HG02885 (cell line): ENCODE results near the gene RPL31.
A peak's percentile ranks its signal among the peaks of the same experiment; 100 is the strongest.

ENCODE experiments used
- ATAC-seq: cut with Tn5 transposase; IDR thresholded peaks from one replicate; pipeline ENCODE4 v1.9.1; 2021; ENCODE audit warnings: mild to moderate bottlenecking; ENCODE audit not compliant: unreplicated experiment, poor library complexity

RPL31 gene

DNA sequence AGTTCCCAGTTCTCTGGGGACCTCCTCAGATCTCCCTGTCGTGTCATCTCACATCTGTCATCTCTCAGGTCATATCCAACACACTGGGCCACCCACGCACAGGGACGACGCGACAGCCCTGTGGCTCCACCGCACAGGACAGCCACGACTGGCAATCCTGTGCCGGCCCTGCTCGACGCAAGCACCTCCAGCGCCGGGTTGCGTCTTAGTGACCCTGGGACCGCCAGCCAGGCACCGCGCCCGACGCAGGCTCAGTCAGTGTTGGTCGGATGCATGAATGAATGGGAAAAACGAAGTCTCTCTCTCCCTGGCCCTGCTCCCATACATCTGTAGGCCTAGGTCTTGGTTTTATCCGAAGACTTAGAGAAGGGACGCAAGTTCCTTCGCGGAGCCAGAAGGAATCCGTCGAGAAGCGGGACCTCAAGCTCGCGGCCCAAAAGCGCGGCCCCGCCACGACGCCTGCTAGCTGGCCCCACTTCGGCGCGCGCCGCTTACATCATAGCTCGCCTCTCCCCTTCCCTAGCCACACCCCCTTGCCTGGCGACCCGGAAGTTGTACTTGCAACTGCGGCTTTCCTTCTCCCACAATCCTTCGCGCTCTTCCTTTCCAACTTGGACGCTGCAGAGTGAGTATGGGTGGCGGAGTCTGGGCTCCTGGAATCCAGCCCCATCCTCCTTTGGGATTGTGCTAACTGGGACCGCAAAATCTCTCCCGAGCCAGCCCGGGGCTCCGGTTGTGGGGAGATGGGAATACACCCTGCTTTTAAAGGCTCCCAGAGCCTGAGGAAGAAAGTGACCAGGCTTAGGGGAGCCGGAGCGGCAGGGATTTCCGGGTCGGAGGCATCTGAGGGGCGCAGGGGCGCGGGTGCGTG lies at the start of gene RPL31:
Gene RPL31 (plus strand): TSS at position 599 of the 871 bp plus-strand sequence. CDS start 413 bp downstream, outside the sequence.
- ATAC-seq = peak; percentile 98

DNA sequence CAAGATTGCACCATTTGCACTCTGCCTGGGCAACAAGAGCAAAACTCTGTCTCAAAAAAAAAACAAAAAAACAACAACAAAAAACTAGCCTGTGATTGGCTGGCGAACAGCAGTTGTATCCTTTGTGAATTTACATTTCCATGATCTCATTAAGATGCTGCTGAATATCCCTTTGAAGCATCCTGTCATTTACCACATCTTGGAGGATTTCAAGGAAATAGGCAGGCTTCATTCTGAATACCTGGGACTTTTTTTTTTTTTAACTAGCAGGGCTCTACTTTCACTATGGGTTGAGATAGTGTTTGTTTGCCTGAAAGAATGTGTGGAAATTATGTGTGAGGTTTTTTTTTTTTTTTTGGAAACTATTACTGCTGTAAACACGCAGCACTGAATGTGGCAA lies 49.6 kb upstream of the RPL31 start:
- no peak for ATAC-seq

DNA sequence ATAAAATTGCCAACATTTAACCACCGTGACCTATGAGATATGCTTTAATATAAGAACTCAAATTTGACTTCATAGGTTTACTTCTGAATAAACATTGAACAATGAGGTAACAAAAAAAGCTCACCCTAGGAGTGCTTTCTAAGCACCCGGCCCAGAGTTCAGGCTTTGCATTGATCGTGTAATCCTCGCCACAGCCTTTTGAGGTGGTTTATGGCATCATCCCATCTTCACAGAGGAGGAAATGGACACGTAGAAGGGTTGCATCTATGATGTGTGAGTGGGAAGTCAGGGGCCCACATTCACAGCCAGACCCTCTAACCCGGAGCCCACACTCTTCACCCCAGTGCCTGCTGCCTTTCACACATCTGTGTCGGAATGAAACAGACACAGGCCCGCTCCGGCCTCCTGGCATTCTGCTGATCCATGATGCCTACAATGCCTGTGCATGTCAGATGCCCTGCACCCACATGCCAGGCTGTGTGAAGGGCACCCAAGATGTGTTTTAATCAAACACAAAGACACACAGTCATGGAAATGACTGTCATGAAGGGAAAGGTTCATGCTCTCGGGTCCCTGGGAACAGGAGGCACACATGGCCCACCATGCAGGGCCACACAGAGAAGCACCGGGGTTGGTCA lies 48.6 kb upstream of the RPL31 start:
- no peak for ATAC-seq

DNA sequence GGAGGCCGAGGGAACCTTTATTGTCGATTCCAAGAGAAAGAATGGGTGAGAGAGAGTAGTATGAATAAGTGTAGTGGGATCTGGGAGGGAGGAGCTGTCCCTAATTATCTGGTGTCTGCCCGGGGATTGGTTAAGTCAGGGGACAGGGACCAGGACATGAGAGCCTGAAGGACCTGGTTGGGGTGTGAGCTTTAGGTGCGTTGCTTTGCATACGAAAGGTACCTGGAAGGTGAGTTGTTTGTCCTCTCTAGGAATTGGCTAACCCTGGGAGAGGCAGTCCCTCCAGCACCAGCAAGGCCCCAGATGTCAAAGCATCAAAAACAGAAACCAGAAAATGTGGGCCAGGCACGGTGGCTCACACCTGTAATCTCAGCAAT lies 48.1 kb upstream of the RPL31 start:
- ATAC-seq = no peak

DNA sequence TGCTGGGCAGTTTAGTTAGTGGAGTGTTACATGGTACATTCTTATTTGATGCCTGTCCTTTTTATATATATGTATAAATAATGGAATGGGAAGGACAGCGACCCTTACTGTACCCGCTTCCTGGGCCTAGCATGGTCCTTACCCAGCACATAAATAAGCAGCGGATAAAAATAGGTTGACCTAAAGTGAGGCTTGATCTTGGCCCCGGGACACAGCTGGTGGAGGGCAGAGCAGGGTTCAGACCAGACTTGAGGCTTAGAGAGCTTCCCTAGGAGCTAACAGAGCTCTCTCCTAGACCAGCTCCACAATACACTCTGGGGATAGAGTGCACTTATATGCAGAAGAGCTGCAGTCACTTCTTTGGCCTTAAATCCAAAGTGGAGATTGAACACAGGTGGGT lies 46.9 kb upstream of the RPL31 start:
- no peak for ATAC-seq

DNA sequence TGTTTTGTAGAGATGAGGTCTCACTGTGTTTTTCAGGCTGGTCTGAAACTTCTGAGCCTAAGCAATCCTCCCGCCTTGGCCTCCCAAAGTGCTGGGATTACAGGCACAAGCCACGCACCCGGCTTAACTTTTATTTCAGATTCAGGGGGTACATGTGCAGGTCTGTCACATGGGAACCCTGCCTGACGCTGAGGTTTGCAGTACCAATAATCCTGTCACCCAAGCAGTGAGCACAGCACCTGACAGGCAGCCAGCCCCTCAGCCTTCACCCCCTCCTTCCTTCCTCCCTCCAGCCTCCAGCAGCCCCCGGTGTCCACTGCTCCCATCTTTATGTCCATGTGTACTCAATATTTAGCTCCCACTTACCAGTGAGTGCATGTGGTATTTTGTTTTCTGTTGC lies 46.0 kb upstream of the RPL31 start:
- ATAC-seq = no peak

DNA sequence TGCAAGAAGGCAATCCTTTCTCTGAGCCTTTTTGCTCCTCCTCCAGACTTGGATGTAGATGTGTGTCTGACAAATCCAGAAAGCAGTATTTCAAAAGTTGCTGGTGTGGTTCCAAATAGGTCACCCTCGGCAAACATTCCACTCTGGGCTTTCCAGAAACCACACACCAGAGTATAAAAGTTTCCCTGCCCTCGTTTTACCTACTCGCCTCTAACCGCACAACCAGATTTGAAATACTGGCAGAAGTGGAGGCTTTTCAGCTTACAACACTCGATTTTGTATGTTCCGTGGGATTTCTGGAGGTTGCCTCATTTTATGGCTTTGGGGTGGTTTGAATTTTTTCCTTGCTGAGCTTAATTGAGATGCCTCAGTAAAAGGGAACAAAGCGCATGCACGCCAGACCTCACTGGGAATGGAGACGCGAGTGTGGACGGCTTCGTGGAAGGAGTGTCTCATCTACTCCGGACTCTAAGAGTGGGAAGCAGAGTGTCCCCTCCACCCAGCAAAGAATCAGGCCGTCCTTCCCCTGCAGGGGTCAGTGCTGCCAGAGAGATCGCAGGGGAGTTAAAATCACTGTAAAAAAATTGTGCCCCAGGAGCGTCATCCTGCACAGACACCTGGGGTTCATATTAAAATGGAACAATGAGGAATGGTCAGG lies 44.0 kb upstream of the RPL31 start:
- ATAC-seq = no peak

DNA sequence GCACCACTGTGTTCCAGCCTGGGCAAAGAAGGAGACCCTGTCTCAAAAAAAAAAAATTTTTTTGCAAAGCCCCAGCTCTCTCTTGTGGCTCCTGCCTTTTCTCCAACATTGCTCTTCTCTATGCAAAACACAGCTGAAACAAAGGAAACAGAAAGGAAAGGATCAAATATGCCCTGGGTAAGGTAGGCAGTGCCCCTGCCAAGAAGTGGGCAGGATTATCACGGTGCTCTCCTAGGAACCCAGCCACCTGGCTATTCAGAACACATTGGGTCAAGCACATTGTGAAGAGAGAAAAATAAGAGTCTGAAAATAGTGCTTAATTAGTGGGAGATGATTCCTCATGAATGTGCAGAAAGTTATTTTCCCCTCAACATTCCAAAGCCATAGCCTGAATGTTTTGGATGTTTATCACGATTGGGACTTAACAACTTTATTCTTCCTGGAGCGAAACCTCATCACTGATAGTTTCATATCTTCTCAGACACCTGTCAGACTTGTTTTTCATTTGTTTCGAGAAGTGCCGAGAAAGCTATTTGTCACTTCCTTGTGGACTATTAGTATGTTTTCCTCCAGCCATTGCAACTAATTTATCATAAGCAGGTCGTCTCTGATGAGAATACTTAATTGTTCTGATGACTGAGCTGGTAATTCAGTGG lies 42.7 kb upstream of the RPL31 start:
- ATAC-seq = no peak

DNA sequence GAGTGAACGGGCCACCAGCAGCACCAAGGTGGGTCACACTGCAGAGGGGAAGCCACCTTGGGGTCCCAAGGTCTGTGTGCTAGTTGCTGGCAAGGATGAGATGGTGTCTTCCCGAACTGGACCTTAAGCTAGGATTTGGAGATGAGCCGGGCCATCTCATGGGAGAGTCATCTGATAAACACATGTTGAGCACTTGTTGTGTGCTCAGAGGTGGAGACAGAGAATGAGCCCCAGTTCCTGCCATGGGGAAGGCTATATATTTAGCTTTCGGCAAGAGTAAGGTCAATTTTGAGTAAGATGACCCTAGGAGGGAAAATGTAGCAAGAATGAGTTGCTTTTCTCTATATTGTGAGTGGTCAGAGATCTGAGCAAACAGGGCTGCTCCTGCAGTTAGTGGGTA lies 41.4 kb upstream of the RPL31 start:
- no peak for ATAC-seq

DNA sequence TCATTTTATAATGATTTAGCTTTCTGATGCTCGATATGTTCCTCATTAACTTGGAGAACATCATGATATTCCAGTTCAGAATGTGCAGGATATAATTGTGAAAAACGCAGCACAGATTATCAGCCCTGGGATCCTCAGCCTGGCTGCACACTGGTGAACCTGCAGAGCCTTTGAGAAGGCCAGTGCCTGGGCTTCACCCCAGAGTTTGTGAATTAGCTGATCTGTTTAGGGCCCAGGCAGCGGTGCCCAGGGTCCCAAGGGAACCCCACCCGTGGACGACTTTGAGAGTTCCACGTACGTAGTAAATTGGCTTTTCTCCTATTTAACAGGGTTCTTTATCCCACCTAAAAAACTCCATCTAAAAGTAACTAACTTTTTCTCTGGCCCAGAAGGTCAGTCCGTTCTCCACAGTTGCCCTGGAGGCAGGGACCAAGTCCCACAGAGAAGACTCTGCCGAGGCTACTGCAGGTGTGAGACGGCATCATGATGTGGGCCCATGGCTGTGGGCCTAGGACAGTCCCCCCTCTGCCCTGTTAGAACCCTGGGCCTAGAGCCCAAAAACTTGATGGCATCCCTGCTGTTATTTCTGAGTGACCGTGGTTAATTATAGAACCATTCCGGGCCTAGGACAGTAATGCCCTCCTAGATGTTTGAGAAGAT lies 39.6 kb upstream of the RPL31 start:
- no peak for ATAC-seq

DNA sequence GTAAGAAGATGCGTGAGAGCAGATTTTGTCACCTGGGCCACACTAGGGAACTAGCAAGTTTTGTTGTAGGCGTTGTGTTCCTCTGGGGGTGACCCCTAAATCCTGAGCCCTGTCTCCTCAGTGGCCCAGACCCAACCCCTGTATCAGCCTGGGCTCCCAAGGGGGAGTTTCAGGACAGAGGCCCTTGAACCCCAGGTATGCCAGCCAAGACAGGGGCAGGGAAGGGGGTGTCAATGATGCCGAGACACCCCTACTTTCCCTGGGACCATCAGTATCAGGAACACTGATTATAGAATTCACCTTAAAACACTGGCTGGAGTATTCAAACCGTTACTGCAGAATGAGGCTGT lies 39.1 kb upstream of the RPL31 start:
- ATAC-seq = no peak

DNA sequence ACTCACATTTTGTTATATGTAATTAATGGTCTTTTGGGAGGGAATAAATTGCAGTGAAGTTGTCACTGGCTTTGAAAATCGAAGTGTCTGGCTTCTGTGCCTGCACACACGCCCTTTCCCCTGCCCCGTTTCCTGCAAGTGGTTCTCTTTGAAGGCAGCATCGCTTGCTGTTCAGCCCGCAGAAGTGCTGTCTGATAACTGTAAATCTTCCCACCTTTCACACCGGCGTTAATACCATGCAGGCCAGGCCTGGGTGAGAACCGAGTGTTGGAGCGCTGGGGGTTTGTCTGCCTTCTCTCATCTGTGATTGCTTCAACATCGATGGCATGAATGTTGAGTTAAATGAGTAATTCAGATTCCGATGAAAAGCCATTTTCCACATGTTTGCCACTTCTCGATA lies 37.9 kb upstream of the RPL31 start:
- ATAC-seq = no peak

DNA sequence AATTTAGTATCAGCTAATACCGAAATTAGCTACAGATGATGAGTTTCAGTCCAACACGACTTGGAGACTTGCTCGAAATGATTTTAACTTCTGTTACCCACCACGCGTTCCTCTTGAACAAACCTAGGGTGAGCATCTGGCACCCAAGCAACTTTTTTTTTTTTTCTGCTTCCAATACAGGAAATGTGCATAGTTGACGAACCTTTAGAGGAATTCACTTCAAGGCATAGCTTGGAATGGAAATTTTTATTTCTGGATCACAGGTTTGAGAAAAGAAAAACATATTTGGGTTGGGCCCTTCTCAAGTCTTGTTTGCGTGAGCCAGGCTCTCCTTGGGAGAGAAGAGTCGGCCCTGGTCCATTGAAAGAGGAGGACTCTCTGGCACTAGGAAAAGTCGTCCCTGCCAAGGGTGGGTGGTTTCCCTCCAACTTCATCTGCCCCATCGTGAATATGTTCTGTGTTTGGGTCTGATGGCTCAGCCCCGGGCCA lies 37.4 kb upstream of the RPL31 start:
- no peak for ATAC-seq

DNA sequence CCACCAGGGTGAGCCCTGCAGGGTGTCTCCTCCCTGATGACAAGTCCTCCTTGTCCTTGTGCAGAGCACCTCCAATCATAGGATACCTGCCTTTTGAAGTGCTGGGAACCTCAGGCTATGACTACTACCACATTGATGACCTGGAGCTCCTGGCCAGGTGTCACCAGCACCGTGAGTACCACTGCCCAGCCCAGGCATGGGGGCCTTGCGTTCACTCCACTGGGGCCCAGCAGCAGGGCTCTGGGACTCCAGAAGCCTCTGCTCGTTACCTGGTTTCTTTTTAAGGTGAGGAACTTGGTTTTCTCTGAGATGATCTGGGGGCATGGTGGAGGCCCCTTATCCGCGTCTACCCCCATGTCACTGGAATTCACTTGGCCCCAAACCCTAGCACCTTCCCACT lies 36.5 kb upstream of the RPL31 start:
- no peak for ATAC-seq

DNA sequence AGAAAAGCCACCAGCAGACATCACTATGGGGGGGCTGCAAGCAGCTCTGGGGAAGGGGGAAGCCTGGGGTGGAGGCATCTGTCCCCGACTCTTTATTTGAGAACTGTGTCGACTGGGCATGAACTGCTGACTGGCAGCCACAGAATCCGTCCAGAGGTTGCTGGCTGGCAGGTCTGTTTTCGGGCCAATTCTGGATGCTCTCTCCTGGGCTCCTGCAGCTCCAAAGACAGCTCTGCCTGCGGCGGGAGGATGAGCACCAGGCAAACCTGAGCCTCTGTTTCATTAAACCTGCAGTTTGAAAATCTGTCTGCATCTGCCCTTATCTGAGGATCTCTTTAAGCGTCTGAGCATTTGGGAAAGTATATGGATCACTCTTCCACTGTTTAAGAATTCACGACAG lies 34.4 kb upstream of the RPL31 start:
- ATAC-seq = no peak

DNA sequence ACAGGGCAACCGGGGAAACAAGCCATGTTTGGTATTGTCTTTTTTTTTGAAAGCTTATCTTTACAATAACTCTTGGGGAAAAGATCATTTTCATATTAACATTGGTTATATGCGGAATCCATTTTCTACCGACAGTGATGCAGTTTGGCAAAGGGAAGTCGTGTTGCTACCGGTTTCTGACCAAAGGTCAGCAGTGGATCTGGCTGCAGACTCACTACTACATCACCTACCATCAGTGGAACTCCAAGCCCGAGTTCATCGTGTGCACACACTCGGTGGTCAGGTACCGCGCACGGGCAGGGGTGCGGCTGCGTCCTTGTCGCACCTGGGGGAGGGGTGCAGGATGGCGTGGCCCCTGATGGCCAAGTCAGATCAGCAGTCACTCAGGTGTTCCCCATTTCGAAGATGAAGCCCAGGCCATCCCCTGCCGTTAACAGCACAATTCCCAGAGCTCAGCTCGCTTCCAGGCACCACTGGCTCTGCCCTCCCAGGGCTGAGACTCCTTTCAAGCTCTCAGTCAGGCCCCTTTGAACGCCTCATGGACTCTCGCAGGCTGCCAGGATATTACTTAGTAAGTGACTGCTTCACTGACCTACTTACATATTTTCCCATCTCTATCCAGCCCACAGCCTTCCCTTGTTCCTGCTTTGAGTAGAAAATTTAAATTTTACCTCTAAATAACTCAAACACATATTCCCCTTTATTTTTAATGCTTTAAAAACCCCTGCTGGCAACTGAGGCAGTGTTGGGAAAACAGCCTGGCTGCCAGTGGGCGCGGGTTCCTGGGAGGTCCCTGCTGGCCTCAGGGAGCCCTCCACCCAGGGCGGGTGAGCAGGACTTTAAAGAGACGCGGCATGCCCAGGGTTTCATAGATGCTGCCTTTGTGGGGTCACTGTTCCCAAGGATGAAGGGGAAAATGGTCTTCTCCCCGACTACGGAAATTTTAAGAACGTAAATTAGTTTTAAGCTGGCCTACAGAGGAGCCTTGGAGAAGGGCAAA lies 33.6 kb upstream of the RPL31 start:
- no peak for ATAC-seq

DNA sequence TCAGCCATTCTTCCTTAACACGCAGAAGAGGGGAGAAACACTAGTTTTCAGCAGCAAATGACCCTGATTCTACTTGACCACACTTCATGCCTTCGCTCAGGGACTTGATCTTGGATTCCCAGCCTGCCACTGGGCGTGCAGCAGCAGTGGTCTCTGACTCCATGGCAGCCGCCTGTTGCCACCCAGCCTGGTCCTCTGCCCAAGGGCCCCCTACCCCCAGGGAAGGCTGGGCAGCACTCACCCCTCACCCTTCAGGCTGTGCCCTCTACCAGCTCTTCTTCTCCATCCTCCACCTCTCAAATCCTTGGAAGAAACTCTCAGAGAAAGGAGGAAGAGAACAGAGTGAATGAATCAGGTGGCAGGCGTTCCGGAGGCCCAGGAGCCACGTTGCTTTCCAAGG lies 32.1 kb upstream of the RPL31 start:
- ATAC-seq = no peak

DNA sequence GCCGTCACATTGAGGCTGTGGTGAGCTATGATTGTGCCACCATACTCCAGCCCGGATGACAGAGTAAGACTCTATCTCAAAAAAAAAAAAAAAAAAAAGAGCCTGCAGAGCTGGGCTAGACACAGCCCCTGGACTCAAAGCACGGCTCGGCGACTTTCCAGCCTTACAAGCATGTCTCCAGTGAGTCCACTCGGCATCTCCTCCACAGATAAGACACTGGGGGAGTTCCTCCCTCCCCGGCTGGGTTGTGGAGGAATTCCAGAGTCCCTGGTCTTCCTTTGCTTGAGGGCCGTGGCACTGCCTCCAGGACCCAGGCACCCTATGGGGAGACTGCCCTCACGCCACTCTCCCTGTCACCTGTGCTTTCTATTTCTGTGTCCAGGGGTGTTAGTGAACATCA lies 30.9 kb upstream of the RPL31 start:
- ATAC-seq = no peak

DNA sequence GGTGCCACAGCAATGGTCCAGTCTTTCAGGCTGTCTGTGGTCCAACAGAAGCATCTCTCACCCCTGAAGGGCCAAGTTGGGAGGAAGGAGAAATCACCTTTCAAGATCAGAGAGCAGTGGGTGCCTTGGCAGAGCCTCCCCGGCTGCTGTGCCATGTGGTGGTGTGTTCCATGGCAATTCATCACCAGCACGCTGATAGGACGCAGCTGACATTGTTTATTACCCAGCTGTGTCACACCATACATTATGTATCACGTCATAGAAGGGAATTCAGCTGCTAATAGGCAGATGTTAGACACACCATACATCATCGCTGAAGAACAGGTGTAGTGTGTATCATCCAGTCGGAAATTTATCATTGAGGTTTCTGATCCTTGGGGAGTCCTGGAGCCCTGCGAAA lies 29.6 kb upstream of the RPL31 start:
- no peak for ATAC-seq
